Glutamatergic neuron (in vitro differentiated cells): ENCODE results near the gene ACTRT3. TPM values are rescaled to one million over a fixed set of nuclear protein-coding genes. Genes with fewer than 3 reads are reported as not detected.

Experiments
- DNase-seq: peaks from one replicate; pipeline ENCODE4 v3.0.0; 2022
- H3K27ac Mint-ChIP-seq: one replicate; pipeline ENCODE4 v1.8.0; 2020; ENCODE audit warnings: mild to moderate bottlenecking, mixed read lengths, inconsistent platforms; ENCODE audit not compliant: unreplicated experiment
- H3K27me3 Mint-ChIP-seq: one replicate; pipeline ENCODE4 v1.8.0; 2020; ENCODE audit warnings: mild to moderate bottlenecking, moderate library complexity, mixed read lengths, inconsistent platforms; ENCODE audit not compliant: unreplicated experiment
- H3K36me3 Mint-ChIP-seq: one replicate; pipeline ENCODE4 v1.8.0; 2020; ENCODE audit warnings: mild to moderate bottlenecking, mixed read lengths, inconsistent platforms; ENCODE audit not compliant: unreplicated experiment
- H3K4me1 Mint-ChIP-seq: one replicate; pipeline ENCODE4 v1.8.0; 2020; ENCODE audit warnings: mild to moderate bottlenecking, low read depth, mixed read lengths, inconsistent platforms; ENCODE audit not compliant: unreplicated experiment
- H3K4me3 Mint-ChIP-seq: one replicate; pipeline ENCODE4 v1.8.0; 2020; ENCODE audit warnings: mild to moderate bottlenecking, mixed read lengths, inconsistent platforms; ENCODE audit not compliant: unreplicated experiment
- H3K9me3 Mint-ChIP-seq: one replicate; pipeline ENCODE4 v1.8.0; 2020; ENCODE audit warnings: mild to moderate bottlenecking, moderate library complexity, mixed read lengths, inconsistent platforms; ENCODE audit not compliant: unreplicated experiment
- CTCF ChIP-seq: fragments of 200-600 bp; sonication (generic); IDR thresholded peaks from one replicate; pipeline ENCODE4 v1.5.0; 2021; ENCODE audit not compliant: partially characterized antibody, unreplicated experiment
- total RNA-seq: library from RNA; stranded (reverse); fragmentation: NEBNext Ultra II Directional; extraction: Animal tissue kit (Norgen Biotek cat#: 25700); gene quantifications from one replicate; pipeline ENCODE4 v1.2.1, GENCODE V29; 2021; ENCODE audit not compliant: unreplicated experiment

The ACTRT3 gene
- total RNA-seq, 1 donor from 2014 or later, result 1.8 TPM

- H3K4me1 Mint-ChIP-seq, result no peaks in the 10 kb centered on the region
- no peaks in the 10 kb centered on the region for H3K9me3 Mint-ChIP-seq
- H3K36me3 Mint-ChIP-seq, result no peaks in the 10 kb centered on the region
- H3K27ac Mint-ChIP-seq, result no peak overlapping the region
- H3K27me3 Mint-ChIP-seq, result no peaks in the 10 kb centered on the region
- no peak for DNase-seq
- no peak for TF ChIP-seq CTCF
- no peak overlapping the region for H3K4me3 Mint-ChIP-seq
Measured at GRCh38 chr3:169787120-169787519, 17.8 kb upstream of the ACTRT3 start.

GRCh38 chr3:169781209-169781855, 12.0 kb upstream of the ACTRT3 start:
- H3K36me3 Mint-ChIP-seq, result no peaks in the 10 kb centered on the region
- TF ChIP-seq CTCF, result no peak
- no peak for DNase-seq
- no peak overlapping the region for H3K4me3 Mint-ChIP-seq
- no peaks in the 10 kb centered on the region for H3K27me3 Mint-ChIP-seq
- no peaks in the 10 kb centered on the region for H3K9me3 Mint-ChIP-seq
- no peaks in the 10 kb centered on the region for H3K4me1 Mint-ChIP-seq
- H3K27ac Mint-ChIP-seq, result no peak overlapping the region

GRCh38 chr3:169780742-169781141, 11.4 kb upstream of the ACTRT3 start:
- Mint-ChIP-seq H3K27me3 (no peaks in the 10 kb centered on the region), H3K27ac (no peak overlapping the region), H3K4me3 (no peak overlapping the region), H3K9me3 (no peaks in the 10 kb centered on the region), H3K4me1 (no peaks in the 10 kb centered on the region), H3K36me3 (no peaks in the 10 kb centered on the region)
- no peak for TF ChIP-seq CTCF
- no peak for DNase-seq

- Mint-ChIP-seq H3K9me3 (peaks cover 11% of the 10 kb centered on the region), H3K4me1 (peaks cover 8% of the 10 kb centered on the region), H3K4me3 (no peak overlapping the region), H3K27ac (no peak overlapping the region), H3K27me3 (peaks cover 5% of the 10 kb centered on the region), H3K36me3 (no peaks in the 10 kb centered on the region)
- DNase-seq, result no peak
- no peak for TF ChIP-seq CTCF
Measured at GRCh38 chr3:169777822-169778221, 8.5 kb upstream of the ACTRT3 start.

DNA sequence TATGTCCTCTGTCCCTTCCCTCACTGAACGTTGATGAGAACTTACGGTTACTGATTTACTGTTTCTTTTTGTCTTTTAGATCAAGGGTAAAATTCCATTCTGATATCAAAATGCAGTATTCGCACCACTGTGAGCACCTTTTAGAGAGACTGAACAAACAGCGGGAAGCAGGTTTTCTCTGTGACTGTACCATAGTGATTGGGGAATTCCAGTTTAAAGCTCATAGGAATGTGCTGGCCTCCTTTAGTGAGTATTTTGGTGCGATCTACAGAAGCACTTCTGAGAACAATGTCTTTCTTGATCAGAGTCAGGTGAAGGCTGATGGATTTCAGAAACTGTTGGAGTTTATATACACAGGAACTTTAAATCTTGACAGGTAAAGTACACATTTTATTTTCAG, 4.8 kb upstream of the ACTRT3 start:
- Mint-ChIP-seq H3K27ac (peak overlapping the region; percentile 99), H3K9me3 (peaks cover 28% of the 10 kb centered on the region), H3K36me3 (no peaks in the 10 kb centered on the region), H3K27me3 (peaks cover 22% of the 10 kb centered on the region), H3K4me1 (peaks cover 8% of the 10 kb centered on the region), H3K4me3 (peak overlapping the region; percentile 98)
- no peak for TF ChIP-seq CTCF
- DNase-seq, result no peak
